ENCODE data around the gene LMBR1. TPM values are rescaled to one million over a fixed set of nuclear protein-coding genes. Genes with fewer than 3 reads are reported as not detected.
"Not testable (repeated sequence)": the region's sequence is repeated elsewhere in the genome, so short reads cannot be mapped to it uniquely, and the experiment has no call there.

The LMBR1 gene
- polyA plus RNA-seq, 3 donors = 14.8 to 24.4 (median 21.2) TPM

DNA sequence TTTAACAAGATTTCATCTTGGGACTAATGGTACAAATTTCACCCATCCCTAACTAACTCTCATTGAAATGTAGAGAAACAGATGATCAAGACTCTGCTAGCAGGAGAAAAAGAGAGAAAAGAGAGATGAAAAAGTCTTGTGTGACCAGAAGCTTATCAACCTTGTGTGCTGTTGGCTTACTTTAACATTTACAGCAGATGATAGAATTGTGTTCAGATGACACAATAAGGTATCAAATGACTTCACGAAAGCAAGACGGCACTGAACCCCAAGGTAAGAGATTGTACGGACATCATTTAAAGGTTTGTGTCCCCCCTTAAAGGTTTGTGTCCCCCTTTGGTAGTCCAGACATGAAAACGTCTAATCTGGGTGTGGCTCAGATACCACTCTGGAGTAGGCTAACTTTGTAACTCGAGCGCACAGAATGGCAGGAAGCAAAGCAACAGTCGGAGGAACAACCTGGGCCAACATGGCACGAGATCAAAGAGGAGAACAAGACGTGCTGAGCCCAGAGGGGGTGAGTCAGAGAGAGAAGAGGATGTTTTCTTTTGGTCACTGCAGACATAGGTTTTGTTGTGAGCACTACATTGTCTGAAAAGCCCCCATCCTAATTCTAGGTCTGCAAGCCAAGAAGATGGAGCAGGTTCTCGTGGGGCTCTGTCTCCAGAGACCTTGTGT, 10.4 kb upstream of the LMBR1 start:
- H2AFZ ChIP-seq (ENCODE audit: insufficient read depth, low read depth, low read length, poor library complexity, severe bottlenecking) = no peak overlapping the region
- H3K4me2 ChIP-seq (replicated peaks; ENCODE audit: extremely low read depth, low read length, poor library complexity, severe bottlenecking) = no peak overlapping the region
- Mint-ChIP-seq H3K27ac (peak overlapping the region in 1 of 7 donors; percentile 30), H3K4me1 (peaks cover 3% of the 10 kb centered on the region), H3K9me3 (peaks cover 0 to 6% (median 0%) of the 10 kb centered on the region in 7 donors), H3K27me3 (ENCODE audit: low read depth in 3 of 3) (peaks cover 1 to 8% (median 6%) of the 10 kb centered on the region in 3 donors), H3K36me3 (no peaks in the 10 kb centered on the region), H3K4me3 (no peak overlapping the region)
- TF ChIP-seq, protein P1, sequence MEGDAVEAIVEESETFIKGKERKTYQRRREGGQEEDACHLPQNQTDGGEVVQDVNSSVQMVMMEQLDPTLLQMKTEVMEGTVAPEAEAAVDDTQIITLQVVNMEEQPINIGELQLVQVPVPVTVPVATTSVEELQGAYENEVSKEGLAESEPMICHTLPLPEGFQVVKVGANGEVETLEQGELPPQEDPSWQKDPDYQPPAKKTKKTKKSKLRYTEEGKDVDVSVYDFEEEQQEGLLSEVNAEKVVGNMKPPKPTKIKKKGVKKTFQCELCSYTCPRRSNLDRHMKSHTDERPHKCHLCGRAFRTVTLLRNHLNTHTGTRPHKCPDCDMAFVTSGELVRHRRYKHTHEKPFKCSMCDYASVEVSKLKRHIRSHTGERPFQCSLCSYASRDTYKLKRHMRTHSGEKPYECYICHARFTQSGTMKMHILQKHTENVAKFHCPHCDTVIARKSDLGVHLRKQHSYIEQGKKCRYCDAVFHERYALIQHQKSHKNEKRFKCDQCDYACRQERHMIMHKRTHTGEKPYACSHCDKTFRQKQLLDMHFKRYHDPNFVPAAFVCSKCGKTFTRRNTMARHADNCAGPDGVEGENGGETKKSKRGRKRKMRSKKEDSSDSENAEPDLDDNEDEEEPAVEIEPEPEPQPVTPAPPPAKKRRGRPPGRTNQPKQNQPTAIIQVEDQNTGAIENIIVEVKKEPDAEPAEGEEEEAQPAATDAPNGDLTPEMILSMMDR (IDR thresholded peaks at IDR 0.05) = no peak
- H3K79me2 ChIP-seq (ENCODE audit: insufficient read depth, low read length) = no peaks in the 10 kb centered on the region
- no peak overlapping the region for H3K9ac ChIP-seq (ENCODE audit: insufficient read depth, low read length, poor library complexity, severe bottlenecking)
- no peak overlapping the region for H3K4me3 ChIP-seq (replicated peaks in 1 of 3; ENCODE audit: low read depth in 2 of 3, low read length in 3 of 3)
- H4K20me1 ChIP-seq (ENCODE audit: insufficient read depth, low read length) = no peaks in the 10 kb centered on the region
- no peaks in the 10 kb centered on the region for H3K9me3 ChIP-seq (replicated peaks in 1 of 2; ENCODE audit: control insufficient read depth in 1 of 2, insufficient read depth in 1 of 2, low read length in 2 of 2)
- intact Hi-C loops (cut with micrococcal nuclease) = no loop called here
- H3K36me3 ChIP-seq (replicated peaks in 1 of 2; ENCODE audit: control insufficient read depth in 1 of 2, insufficient read depth in 2 of 2, low read length in 2 of 2) = no peaks in the 10 kb centered on the region
- WGBS (ENCODE audit: insufficient coverage) = 60% methylated on average over 10 of the region's 10 CpGs
- no peak for DNase-seq
- H3K27me3 ChIP-seq (ENCODE audit: control insufficient read depth in 2 of 2, insufficient read depth in 2 of 2, low read length in 2 of 2) = no peaks in the 10 kb centered on the region
- H3K4me1 ChIP-seq (ENCODE audit: control insufficient read depth in 1 of 2, insufficient read depth in 2 of 2, low read length in 2 of 2) = no peaks in the 10 kb centered on the region
- no peak overlapping the region for H3K27ac ChIP-seq (ENCODE audit: low read depth in 1 of 2, low read length in 2 of 2)

DNA sequence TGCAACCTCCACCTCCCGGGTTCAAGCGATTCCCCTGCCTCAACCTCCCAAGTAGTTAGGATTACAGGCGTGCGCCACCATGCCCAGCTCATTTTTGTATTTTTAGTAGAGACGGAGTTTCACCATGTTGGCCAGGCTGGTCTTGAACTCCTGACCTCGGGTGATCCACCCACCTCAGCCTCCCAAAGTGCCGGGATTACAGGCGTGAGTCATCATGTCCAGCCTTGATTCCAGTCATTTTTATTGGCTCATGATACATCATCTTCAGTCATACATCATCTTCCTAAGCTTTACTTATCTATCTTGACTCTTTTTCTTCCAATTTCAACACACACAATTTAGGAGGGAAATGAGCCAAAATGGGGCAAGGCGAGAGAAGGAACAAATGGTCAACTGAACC, 7.1 kb upstream of the LMBR1 start:
- H3K4me3 Mint-ChIP-seq; intact Hi-C loops (cut with micrococcal nuclease); H3K9ac ChIP-seq (ENCODE audit: insufficient read depth, low read length, poor library complexity, severe bottlenecking); H3K27me3 ChIP-seq (ENCODE audit: control insufficient read depth in 2 of 2, insufficient read depth in 2 of 2, low read length in 2 of 2); H2AFZ ChIP-seq (ENCODE audit: insufficient read depth, low read depth, low read length, poor library complexity, severe bottlenecking); H3K9me3 Mint-ChIP-seq; H3K4me2 ChIP-seq (replicated peaks; ENCODE audit: extremely low read depth, low read length, poor library complexity, severe bottlenecking); H3K9me3 ChIP-seq (replicated peaks in 1 of 2; ENCODE audit: control insufficient read depth in 1 of 2, insufficient read depth in 1 of 2, low read length in 2 of 2); H3K27ac ChIP-seq (ENCODE audit: low read depth in 1 of 2, low read length in 2 of 2); H4K20me1 ChIP-seq (ENCODE audit: insufficient read depth, low read length); H3K27ac Mint-ChIP-seq; H3K27me3 Mint-ChIP-seq (ENCODE audit: low read depth in 3 of 3); H3K4me3 ChIP-seq (replicated peaks in 1 of 3; ENCODE audit: low read depth in 2 of 3, low read length in 3 of 3); H3K36me3 Mint-ChIP-seq; H3K79me2 ChIP-seq (ENCODE audit: insufficient read depth, low read length); H3K36me3 ChIP-seq (replicated peaks in 1 of 2; ENCODE audit: control insufficient read depth in 1 of 2, insufficient read depth in 2 of 2, low read length in 2 of 2); DNase-seq: not testable (repeated sequence)
- peaks cover 19 to 22% of the 10 kb centered on the region in 2 donors for H3K4me1 ChIP-seq (ENCODE audit: control insufficient read depth in 1 of 2, insufficient read depth in 2 of 2, low read length in 2 of 2)
- peaks cover 24% of the 10 kb centered on the region for H3K4me1 Mint-ChIP-seq
- WGBS (ENCODE audit: insufficient coverage) = 69% methylated on average over 7 of the region's 9 CpGs

Data from CD14-positive monocyte (primary cell).